Ectodermal cell (in vitro differentiated cells): ENCODE results near the gene OAT.

Experiments
- H3K27ac ChIP-seq: 2 replicates; pipeline ENCODE4 v1.7.0; 2013; ENCODE audit warnings: mild to moderate bottlenecking, low read depth, low read length; ENCODE audit not compliant: insufficient read depth, poor library complexity, severe bottlenecking
- H3K27me3 ChIP-seq: 2 replicates; pipeline ENCODE4 v1.7.0; 2013; ENCODE audit warnings: mild to moderate bottlenecking, low read length; ENCODE audit not compliant: insufficient read depth, control insufficient read depth, poor library complexity, severe bottlenecking
- H3K36me3 ChIP-seq: one replicate; pipeline ENCODE4 v1.7.0; 2013; ENCODE audit warnings: low read length; ENCODE audit not compliant: control insufficient read depth, insufficient read depth
- H3K4me1 ChIP-seq: one replicate; pipeline ENCODE4 v1.7.0; 2013; ENCODE audit warnings: low read length; ENCODE audit not compliant: control insufficient read depth, insufficient read depth
- H3K4me3 ChIP-seq: 2 replicates; pipeline ENCODE4 v1.7.0; 2013; ENCODE audit warnings: low read depth, low read length, control low read depth; ENCODE audit not compliant: insufficient read depth
- H3K9me3 ChIP-seq: 2 replicates; pipeline ENCODE4 v1.7.0; 2013; ENCODE audit warnings: mild to moderate bottlenecking, low read length, moderate library complexity; ENCODE audit not compliant: control insufficient read depth
- WGBS, 2 experiments: methylation state at CpG; one replicate each; pipeline ENCODE4 v1.1.7; 2013; ENCODE audit warnings: missing lambda C conversion rate in 2 of 2; 5-methylcytosine and 5-hydroxymethylcytosine counted together

OAT gene

DNA sequence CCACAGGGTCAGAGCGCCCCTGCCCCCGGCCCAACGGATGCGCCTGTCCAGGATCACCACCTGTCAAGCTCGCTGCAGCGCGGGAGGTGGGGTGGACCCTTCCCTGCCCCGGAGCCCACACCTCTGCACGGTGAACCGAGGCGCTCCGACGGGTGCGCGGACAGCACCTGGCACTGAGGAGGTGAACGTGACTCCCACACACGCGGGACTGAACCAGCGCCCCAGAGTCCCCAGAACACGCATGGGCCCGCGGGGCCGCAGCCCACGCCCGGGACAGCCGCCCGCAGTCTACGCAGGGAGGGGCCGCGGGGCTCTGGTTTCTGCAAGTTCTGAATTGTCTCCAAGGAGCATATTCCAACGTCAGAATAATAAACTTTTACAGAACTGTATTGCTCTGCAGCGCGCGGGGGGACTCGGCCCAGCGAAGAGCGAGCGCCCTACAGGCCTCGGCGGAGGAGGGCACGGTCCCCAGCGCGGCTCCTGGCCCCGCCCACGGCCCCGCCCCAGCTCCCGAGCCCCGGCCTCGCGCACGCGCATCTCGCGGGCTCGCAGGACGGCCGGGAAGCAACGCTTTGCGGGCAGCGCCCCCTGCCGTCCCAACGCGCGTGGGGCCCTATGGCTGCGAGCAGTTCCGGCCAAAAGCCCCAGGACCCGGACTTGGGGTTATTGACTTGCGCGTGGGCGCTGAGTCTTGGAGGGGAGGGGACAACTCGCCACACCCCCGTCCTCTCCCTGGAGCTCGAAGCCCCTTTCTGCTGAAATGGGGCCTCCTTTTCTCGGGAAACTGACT lies 29.7 kb downstream of the OAT start:
- Histone ChIP-seq H3K9me3 (no peaks in the 10 kb centered on the region), H3K27me3 (peaks cover 8% of the 10 kb centered on the region), H3K36me3 (no peaks in the 10 kb centered on the region), H3K4me3 (peak overlapping the region; percentile 39), H3K27ac (no peak overlapping the region), H3K4me1 (no peaks in the 10 kb centered on the region)
- 24 to 25% methylated on average over 74 of the region's 74 CpGs for WGBS, 2 experiments

DNA sequence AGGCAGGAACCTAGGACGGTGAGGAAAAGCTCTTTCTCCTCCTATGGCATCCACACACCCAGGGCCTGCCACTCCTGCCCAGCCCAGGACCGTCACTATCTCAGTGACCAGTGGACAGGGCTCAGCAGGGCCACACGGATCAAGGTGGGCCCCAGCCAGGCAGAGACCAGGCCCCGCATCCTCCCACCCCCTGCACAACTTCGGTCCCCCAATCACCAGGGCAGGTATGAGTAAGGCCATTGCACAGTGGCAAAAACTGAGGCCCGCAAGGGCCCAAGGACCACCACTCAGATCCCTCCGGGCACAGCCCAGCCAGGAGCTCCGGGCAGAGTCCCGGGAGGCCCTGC lies 30.3 kb downstream of the OAT start:
- no peak overlapping the region for H3K4me3 ChIP-seq
- 81 to 87% methylated on average over 9 of the region's 9 CpGs for WGBS, 2 experiments

DNA sequence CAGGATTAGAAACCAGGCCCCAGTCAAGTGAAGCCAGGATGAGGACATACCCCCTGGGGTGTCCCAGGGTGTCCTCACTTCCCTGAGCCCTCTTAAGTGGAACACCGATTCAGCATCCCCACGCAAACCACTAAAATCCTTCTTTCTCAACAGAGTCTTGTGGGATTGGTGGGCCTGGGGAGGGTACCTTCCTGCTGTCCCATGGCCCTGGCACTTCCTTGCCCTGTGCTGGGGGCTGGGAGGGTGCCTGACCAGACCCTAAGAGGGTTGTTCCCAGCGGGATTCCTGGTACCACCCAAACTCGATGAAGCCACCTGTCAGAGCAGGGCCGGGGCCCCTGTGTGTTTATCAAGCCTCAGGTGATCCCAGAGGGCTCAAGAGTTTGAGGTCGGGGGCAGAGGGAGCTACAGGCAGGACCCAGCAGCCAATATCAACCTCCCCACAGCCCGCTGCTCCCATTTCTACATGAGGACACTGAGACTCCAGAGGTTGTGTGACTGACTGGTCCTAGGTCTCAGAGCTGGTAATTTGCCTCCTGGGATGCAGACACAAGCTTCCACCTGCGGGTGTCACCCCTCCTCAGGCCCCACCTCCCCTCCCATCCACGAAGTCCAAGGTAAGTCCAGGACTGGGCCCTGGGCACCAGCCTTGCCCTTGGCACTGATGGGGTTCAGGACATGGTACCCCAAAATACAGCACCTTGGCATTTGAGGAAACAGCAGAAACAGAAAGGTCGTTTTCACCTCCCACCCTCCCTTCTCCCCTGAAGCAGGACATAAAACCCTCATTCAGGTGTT lies 31.4 kb downstream of the OAT start:
- WGBS, 2 experiments, result 82 to 83% methylated on average over 10 of the region's 10 CpGs
- Histone ChIP-seq H3K4me1 (no peaks in the 10 kb centered on the region), H3K9me3 (no peaks in the 10 kb centered on the region), H3K27ac (no peak overlapping the region), H3K36me3 (no peaks in the 10 kb centered on the region), H3K27me3 (peaks cover 8% of the 10 kb centered on the region), H3K4me3 (no peak overlapping the region)

More for the DNA sequence above, 30.3 kb downstream of the OAT start:
- Histone ChIP-seq H3K9me3 (no peaks in the 10 kb centered on the region), H3K27ac (no peak overlapping the region), H3K36me3 (no peaks in the 10 kb centered on the region), H3K4me1 (no peaks in the 10 kb centered on the region), H3K27me3 (peaks cover 8% of the 10 kb centered on the region)

DNA sequence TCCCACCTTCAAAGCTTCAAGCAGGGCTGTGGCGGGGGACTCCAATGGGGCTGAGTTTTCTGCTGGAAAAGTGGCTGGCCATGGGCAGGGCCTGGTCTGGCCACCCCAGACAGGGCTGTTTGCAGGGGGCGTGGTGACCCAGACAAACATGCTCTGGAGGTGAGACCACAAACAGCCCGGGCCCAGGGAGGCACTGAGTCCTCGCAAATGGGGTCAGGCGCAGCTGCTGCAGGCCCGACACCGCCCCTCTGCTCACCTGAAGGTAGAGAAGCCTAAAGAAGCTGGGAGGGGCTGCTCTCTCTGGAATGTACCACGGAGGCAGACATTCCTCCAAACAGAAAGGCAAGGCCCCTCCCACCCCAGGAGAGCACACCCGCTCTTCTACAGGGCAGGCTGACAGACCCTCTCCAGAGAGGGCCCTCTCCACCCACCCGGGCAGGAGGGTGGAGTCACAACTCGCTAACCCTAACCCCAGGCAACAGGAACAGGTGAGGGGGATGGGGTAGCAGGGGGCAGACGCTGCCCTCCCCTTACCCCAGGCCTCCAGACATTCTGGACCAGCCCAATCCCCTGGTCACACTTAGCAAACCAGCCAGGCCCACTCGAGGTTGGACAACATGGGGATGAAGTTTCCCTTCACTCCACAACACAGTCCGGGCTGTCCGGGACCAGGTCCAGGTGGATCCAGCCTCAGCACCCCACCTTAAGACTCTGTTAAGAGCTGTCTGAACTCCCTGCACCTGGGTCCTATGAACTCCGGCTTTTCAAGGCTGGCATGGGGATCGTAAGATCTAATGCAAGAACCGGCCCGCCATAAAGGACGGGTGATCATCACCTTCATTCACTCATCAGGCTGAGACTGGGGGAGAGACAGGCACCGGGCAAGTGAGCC lies 32.3 kb downstream of the OAT start:
- H3K27me3 ChIP-seq, result peaks cover 8% of the 10 kb centered on the region
- no peaks in the 10 kb centered on the region for H3K36me3 ChIP-seq
- H3K9me3 ChIP-seq, result no peaks in the 10 kb centered on the region
- H3K27ac ChIP-seq, result no peak overlapping the region
- 83 to 84% methylated on average over 21 of the region's 21 CpGs for WGBS, 2 experiments
- no peaks in the 10 kb centered on the region for H3K4me1 ChIP-seq
- no peak overlapping the region for H3K4me3 ChIP-seq

DNA sequence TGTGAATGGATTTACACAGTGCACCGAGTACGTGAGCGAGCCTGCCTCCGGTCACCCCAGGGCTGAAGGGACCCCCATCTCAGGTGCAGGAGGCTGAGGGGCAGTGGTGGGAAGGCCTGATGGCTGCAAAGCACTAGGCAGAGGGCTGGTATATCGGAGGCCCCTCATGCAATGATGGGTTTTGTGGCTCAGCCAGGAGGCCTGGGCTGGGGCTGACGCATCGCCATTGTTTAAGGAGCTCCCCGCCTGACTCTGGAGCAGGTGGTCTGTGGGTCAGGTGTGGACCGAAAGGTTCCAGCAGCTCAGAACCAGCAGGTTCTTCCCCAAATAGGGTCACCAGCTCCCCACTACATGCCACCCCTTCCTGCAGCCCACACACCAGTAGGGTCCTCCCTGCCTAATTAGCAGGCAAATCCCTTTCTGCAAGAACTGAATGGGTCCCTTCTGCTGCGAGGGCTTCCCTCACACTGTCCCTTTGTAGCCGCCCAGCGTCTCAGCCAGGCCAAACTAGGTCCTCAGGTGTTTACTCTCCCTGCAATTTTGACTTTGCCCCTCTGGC lies 33.0 kb downstream of the OAT start:
- WGBS, 2 experiments, result 86 to 87% methylated on average over 12 of the region's 12 CpGs
- H3K27me3 ChIP-seq, result peaks cover 8% of the 10 kb centered on the region
- H3K4me3 ChIP-seq, result no peak overlapping the region
- H3K36me3 ChIP-seq, result no peaks in the 10 kb centered on the region
- H3K9me3 ChIP-seq, result no peaks in the 10 kb centered on the region
- H3K27ac ChIP-seq, result no peak overlapping the region
- H3K4me1 ChIP-seq, result no peaks in the 10 kb centered on the region

DNA sequence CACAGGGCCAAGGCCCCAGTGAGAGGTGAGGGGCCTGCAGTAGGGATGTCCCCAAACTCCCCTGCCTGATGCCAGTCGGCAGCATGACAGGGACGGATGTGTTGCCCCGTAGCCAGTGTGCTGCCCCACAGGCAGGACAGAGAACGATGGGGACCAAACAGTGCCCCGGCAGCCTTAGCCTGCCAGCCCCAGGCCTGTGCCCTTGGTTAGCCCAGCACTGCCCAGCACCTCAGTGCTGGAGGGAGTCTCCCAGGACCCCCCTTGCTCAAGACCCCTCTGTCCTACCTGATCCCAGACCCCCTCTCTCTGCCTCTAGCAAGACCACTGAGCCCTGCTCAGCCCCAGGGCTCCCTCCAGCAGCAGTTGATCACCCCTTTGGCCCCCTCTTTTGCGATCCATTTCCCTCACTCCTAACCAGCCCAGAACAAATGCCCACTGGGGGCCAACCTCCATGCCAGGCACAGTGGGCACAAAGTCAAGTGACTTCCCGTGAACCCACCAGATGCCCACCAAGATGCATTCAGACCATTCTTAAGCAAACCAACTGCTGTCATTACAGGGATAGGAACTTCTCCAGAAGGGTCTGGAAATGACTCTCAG lies 34.0 kb downstream of the OAT start:
- H3K27me3 ChIP-seq, result peaks cover 8% of the 10 kb centered on the region
- WGBS, 2 experiments, result 89 to 95% methylated on average over 7 of the region's 7 CpGs
- H3K4me1 ChIP-seq, result no peaks in the 10 kb centered on the region
- H3K9me3 ChIP-seq, result no peaks in the 10 kb centered on the region
- H3K27ac ChIP-seq, result no peak overlapping the region
- H3K36me3 ChIP-seq, result no peaks in the 10 kb centered on the region
- no peak overlapping the region for H3K4me3 ChIP-seq

DNA sequence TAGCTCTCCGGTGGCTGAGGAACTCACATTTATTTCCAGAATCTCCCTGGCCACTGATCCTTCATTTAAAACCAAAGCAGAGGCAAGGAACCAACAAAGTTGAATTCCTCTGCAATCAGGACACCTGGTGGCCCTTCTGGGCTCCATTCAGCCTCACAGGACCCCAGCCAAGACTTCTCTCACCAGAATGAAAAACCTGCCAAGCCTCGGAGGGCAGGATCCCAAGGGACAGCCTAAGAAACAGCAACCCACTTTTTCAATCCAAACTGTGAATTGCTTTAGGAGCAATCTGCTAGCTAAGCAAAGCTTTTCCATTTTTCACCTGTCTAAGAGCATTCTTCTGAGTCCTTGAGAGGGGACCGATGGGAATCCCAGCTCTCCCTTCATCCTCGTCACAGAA lies 34.6 kb downstream of the OAT start:
- 86 to 88% methylated on average over 4 of the region's 4 CpGs for WGBS, 2 experiments
- Histone ChIP-seq H3K27ac (no peak overlapping the region), H3K27me3 (peaks cover 8% of the 10 kb centered on the region), H3K9me3 (no peaks in the 10 kb centered on the region), H3K36me3 (no peaks in the 10 kb centered on the region), H3K4me1 (peaks cover 2% of the 10 kb centered on the region), H3K4me3 (no peak overlapping the region)

DNA sequence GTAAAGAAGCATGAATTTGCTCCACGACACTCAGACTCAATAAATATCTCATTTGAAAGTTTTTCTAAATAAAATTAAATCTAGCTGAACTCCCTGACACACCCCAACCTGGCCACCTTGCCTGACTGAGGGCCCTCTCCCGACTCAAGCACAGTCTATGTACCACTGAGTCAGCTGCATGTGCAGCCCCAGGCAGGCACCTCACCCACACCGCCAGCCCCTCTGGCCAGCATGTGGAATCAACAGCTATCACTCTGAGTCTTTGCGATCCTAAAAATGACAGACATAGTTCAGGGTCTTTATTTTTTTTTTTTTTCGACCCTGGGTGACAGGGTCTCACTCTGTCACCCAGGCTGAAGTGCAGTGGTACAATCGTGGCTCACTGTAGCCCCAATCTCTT lies 35.2 kb downstream of the OAT start:
- Histone ChIP-seq H3K36me3 (no peaks in the 10 kb centered on the region), H3K27ac (no peak overlapping the region), H3K27me3 (peaks cover 3% of the 10 kb centered on the region), H3K9me3 (no peaks in the 10 kb centered on the region), H3K4me3 (no peak overlapping the region), H3K4me1 (peaks cover 5% of the 10 kb centered on the region)
- 90 to 92% methylated on average over 6 of the region's 6 CpGs for WGBS, 2 experiments

DNA sequence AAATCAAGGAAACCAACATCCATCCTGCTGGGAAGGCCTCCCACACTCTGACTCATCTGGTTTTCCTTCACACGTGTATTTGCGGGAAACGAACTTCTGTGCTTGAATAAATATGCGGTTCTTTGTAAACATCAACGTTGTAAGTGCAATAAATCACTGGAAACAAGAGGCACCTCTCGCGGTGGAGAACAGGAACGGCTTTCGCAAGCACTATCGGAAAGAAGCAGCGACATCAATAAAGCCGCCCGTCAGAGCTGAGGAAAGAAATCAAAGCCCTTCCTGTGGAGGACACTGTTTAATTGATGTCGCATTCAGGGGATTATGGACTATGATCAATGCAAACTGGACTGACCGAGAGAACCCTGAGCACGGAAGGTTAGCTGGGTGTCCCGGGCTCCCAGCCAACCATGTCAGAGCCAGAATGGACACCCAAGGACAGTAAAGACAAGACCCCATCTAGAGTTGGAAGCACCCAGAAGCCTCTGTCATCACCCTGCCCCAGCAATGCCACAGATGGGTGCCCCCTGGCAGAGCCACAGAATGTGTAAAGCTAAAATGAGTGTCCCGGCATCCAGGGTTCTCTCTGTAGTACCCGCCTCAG lies 37.6 kb downstream of the OAT start:
- no peak overlapping the region for H3K27ac ChIP-seq
- H3K4me1 ChIP-seq, result peaks cover 5% of the 10 kb centered on the region
- no peaks in the 10 kb centered on the region for H3K9me3 ChIP-seq
- no peaks in the 10 kb centered on the region for H3K27me3 ChIP-seq
- 92 to 93% methylated on average over 19 of the region's 19 CpGs for WGBS, 2 experiments
- no peaks in the 10 kb centered on the region for H3K36me3 ChIP-seq
- H3K4me3 ChIP-seq, result no peak overlapping the region
